Calu3 (cell line): ENCODE data around the gene RPRD1A. TPM values are rescaled to one million over a fixed set of nuclear protein-coding genes. Genes with fewer than 3 reads are reported as not detected.
"Not testable (repeated sequence)": the region's sequence is repeated elsewhere in the genome, so short reads cannot be mapped to it uniquely, and the experiment has no call there.

Experiments used
- BruUV-seq: library from RNA; stranded (reverse); fragments of 400-500 nt; replicated peaks from 2 replicates; lab custom pipeline; 2021; lab: Mats Ljungman, UMichigan
- CTCF ChIA-PET: fragments of 300-600 bp; sonication (Branson Sonifier 250); formaldehyde crosslinking; loops from one replicate; lab custom pipeline; 2022; ENCODE audit warnings: antibody characterized with exemption; lab: Charles Lee
- DNase-seq: peaks from one replicate; pipeline ENCODE4 v3.0.0; 2022
- H3K27ac Mint-ChIP-seq: one replicate; pipeline ENCODE4 v1.8.0; 2022; ENCODE audit warnings: mixed read lengths; ENCODE audit not compliant: unreplicated experiment
- H3K27me3 Mint-ChIP-seq: one replicate; pipeline ENCODE4 v1.8.0; 2022; ENCODE audit warnings: mixed read lengths; ENCODE audit not compliant: unreplicated experiment
- H3K36me3 Mint-ChIP-seq: one replicate; pipeline ENCODE4 v1.8.0; 2022; ENCODE audit warnings: mild to moderate bottlenecking, moderate library complexity, mixed read lengths; ENCODE audit not compliant: insufficient read depth, unreplicated experiment
- H3K4me1 Mint-ChIP-seq: one replicate; pipeline ENCODE4 v1.8.0; 2022; ENCODE audit warnings: mild to moderate bottlenecking, low read depth, mixed read lengths; ENCODE audit not compliant: unreplicated experiment
- H3K4me3 Mint-ChIP-seq: one replicate; pipeline ENCODE4 v1.8.0; 2022; ENCODE audit warnings: mild to moderate bottlenecking, low read depth, moderate library complexity, mixed read lengths; ENCODE audit not compliant: unreplicated experiment
- H3K9me3 Mint-ChIP-seq: one replicate; pipeline ENCODE4 v1.8.0; 2022; ENCODE audit warnings: low read depth, mixed read lengths; ENCODE audit not compliant: unreplicated experiment
- CTCF ChIP-seq: fragments of 200-600 bp; IDR thresholded peaks from one replicate; pipeline ENCODE4 v1.8.0; 2022; ENCODE audit warnings: antibody characterized with exemption; ENCODE audit not compliant: unreplicated experiment
- intact Hi-C: fragments of 100-400 bp; cut with micrococcal nuclease; formaldehyde crosslinking; loops from one replicate; pipeline ENCODE4 v1.10.0; 2022; ENCODE audit not compliant: unreplicated experiment
- total RNA-seq: library from RNA; stranded (reverse); gene quantifications from 2 replicates; pipeline ENCODE4 v1.2.3, GENCODE V29; 2022

RPRD1A gene
- total RNA-seq, 1 experiment from 2014 or later: 68.8 TPM

DNA sequence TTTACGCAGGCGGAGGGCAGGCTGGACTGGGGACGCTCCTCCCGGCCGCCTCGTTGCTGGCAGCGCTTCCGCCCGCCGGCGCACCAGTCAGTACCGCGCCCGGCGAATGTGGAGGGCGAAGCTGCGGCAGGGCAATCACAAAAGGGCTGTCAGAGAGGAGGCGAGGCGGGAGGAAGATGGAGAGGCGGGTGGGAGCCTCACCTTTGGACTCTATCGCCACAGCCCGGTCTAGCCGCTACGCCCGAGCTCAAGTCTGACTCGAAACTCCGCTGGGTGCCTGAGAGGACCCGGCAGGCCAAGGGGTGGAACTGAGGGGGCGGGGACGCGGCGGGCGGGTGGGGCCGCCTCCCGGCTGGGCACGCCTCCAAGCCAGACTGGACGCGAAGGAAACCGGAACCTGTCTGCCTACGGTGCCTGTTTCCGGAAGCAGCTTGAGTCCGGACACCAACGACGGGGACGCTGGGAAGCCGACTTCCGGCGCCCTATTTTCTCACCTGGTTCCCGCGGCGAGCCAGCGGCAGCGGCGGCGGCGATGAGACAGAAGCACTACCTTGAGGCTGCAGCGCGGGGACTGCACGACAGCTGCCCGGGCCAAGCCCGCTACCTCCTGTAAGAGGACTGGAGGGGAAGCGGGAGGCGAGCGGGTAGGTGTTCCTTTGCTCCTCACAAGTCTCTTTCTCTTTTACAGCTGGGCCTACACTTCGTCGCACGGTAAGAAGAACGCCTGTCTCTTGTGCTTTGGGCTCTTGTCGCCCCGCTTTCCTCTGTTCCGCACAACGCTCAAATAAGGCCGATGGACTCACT is 95.0 kb downstream of the RPRD1A start, which contains the start of gene RMP24:
Gene RMP24 (plus strand): TSS at position 483 of the 804 bp plus-strand sequence.
- no TSS peak for BruUV-seq
- Mint-ChIP-seq H3K4me1 (peaks cover 12% of the 10 kb centered on the region), H3K4me3 (peak within 1 kb of the TSS; percentile 87), H3K27me3 (no peaks in the 10 kb centered on the region), H3K36me3 (peaks cover 30% of the 10 kb centered on the region), H3K27ac (peak within 1 kb of the TSS; percentile 81), H3K9me3 (no peaks in the 10 kb centered on the region)
- DNase-seq: peak; percentile 94
- no peak for TF ChIP-seq CTCF
- CTCF ChIA-PET: interaction anchor here (0.7 to 1.1 kb wide), 6 partner anchors 34 to 743 kb away, joined by 3 to 4 read pairs (median 3); no protein-coding TSS in a partner anchor
- intact Hi-C loops: no loop called here

- Mint-ChIP-seq H3K4me3 (peak overlapping the region; percentile 87), H3K27me3 (no peaks in the 10 kb centered on the region), H3K36me3 (peaks cover 30% of the 10 kb centered on the region), H3K4me1 (peaks cover 12% of the 10 kb centered on the region), H3K27ac (peak overlapping the region; percentile 81), H3K9me3 (no peaks in the 10 kb centered on the region)
- intact Hi-C loops: no loop called here
- no peak for TF ChIP-seq CTCF
- no peak for DNase-seq
- BruUV-seq: TSS peak; percentile 74
- CTCF ChIA-PET: interaction anchor here (0.7 to 1.0 kb wide), 5 partner anchors 33 to 743 kb away, joined by 3 to 4 read pairs (median 3); no protein-coding TSS in a partner anchor
Observed at GRCh38 chr18:35971661-35972196, 95.6 kb downstream of the RPRD1A start.

DNA sequence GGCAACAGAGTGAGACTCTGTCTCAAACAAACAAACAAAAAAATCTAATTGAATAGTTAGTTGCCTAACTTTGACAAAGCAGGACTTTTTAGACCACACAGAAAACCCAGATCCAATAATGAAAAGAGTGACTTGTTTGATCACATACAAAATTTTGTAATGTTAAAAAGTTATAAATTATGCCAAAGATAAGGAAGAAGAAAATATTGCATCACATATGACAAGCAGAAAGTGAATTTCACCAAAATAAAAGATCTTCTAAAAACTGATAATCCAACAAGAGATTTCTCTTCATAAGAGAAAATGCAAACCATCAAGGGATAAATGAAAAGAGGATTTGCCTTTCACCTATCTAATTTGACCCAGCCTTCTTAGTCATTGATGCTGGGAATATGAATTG is 97.7 kb downstream of the RPRD1A start:
- no TSS peak for BruUV-seq
- CTCF ChIA-PET: no interaction called here
- Mint-ChIP-seq H3K27ac (no peak overlapping the region), H3K4me1 (peaks cover 12% of the 10 kb centered on the region), H3K27me3 (peaks cover 10% of the 10 kb centered on the region), H3K4me3 (no peak overlapping the region), H3K36me3 (peaks cover 30% of the 10 kb centered on the region), H3K9me3 (no peaks in the 10 kb centered on the region)
- no peak for DNase-seq
- intact Hi-C loops: no loop called here
- TF ChIP-seq CTCF: no peak

DNA sequence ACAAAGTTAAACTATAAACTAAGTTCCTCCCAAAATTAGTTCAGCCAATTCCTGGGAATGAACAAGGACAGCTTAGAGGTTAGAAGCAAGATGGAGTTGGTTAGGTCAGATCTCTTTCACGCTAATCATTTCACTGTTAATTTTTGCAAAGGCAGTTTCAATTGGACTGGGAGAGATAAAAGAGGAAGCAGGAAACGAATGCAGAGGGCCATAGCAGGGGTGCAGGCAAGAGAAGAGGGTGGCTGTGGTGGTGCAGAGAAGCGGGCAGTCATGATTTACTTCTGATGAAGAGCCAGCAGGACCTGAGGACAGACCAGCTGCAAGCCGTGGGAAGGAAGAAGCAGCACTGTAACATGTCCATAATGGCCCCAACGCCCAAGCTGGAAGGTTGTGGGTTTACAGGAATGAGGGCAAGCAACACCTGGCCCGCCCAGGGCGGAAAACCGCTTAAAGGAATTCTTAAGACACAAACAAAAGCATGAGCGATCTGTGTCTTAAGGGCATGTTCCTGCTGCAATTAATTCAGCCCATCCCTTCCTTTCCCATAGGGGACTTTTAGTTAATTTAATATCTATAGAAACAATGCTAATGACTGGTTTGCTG is 99.0 kb downstream of the RPRD1A start:
- no peak overlapping the region for H3K4me3 Mint-ChIP-seq
- no peak for DNase-seq
- intact Hi-C loops: no loop called here
- BruUV-seq: no TSS peak
- CTCF ChIA-PET: no interaction called here
- H3K27me3 Mint-ChIP-seq: peaks cover 14% of the 10 kb centered on the region
- H3K27ac Mint-ChIP-seq: no peak overlapping the region
- no peak for TF ChIP-seq CTCF
- peaks cover 21% of the 10 kb centered on the region for H3K36me3 Mint-ChIP-seq
- H3K4me1 Mint-ChIP-seq: peaks cover under 1% of the 10 kb centered on the region
- H3K9me3 Mint-ChIP-seq: no peaks in the 10 kb centered on the region

- CTCF ChIA-PET, H3K4me1 Mint-ChIP-seq, H3K4me3 Mint-ChIP-seq, BruUV-seq, H3K9me3 Mint-ChIP-seq, intact Hi-C loops, H3K27ac Mint-ChIP-seq, DNase-seq: not testable (repeated sequence)
- peaks cover 17% of the 10 kb centered on the region for H3K27me3 Mint-ChIP-seq
- peaks cover 16% of the 10 kb centered on the region for H3K36me3 Mint-ChIP-seq
Observed at GRCh38 chr18:35967866-35968265, 99.5 kb downstream of the RPRD1A start.
